ENCODE data around the gene ARL2BP.
"Not testable (repeated sequence)": the region's sequence is repeated elsewhere in the genome, so short reads cannot be mapped to it uniquely, and the experiment has no call there.

DNA sequence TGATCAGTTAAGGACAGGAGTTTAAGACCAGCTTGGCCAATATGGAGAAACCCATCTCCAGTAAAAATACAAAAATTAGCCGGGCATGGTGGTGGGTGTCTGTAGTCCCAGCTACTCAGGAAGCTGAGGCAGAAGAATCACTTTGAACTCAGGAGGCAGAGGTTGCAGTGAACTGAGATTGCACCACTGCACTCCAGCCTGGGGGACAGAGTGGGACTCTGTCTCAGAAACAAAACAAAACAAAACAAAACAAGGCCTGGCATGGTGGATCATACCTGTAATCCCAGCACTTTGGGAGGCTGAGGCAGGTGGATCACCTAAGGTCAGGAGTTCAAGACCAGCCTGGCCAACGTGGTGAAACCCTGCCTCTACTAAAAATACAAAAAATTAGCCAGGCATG lies 22.3 kb downstream of the ARL2BP start:
- TF ChIP-seq POLR2A (IDR thresholded peaks at IDR 0.05; ENCODE audit: low read depth, low read length); TAF1 (IDR thresholded peaks at IDR 0.05; ENCODE audit: low read depth, low read length); POLR2AphosphoS5 (IDR thresholded peaks at IDR 0.05; ENCODE audit: low read depth, low read length); POU2F2 (IDR thresholded peaks at IDR 0.05; ENCODE audit: low read depth, low read length); PAX5 (IDR thresholded peaks at IDR 0.05; ENCODE audit: insufficient read depth, low read length, severe bottlenecking): not testable (repeated sequence)
